GM19452 (cell line): ENCODE results near the gene TAF8.

Experiments used
- ATAC-seq: cut with Tn5 transposase; IDR thresholded peaks from one replicate; pipeline ENCODE4 v1.9.1; 2021; ENCODE audit not compliant: unreplicated experiment

TAF8 gene

GRCh38 chr6:42049948-42050296 lies 402 bp upstream of the TAF8 start:
- no peak for ATAC-seq

- no peak for ATAC-seq
Measured at GRCh38 chr6:42051268-42051653, 937 bp downstream of the TAF8 start.

- ATAC-seq, result no peak
Measured at GRCh38 chr6:42053601-42054000, 3.3 kb downstream of the TAF8 start.

GRCh38 chr6:42059743-42060142 lies 9.4 kb downstream of the TAF8 start:
- ATAC-seq, result no peak

GRCh38 chr6:42066156-42066675 lies 15.9 kb downstream of the TAF8 start:
- ATAC-seq, result no peak

- ATAC-seq, result no peak
Measured at GRCh38 chr6:42068173-42068572, 17.8 kb downstream of the TAF8 start.

- no peak for ATAC-seq
Measured at GRCh38 chr6:42068872-42069522, 18.7 kb downstream of the TAF8 start.

GRCh38 chr6:42071881-42072583 lies 21.7 kb downstream of the TAF8 start:
- ATAC-seq, result no peak

- no peak for ATAC-seq
Measured at GRCh38 chr6:42073287-42073686, 23.0 kb downstream of the TAF8 start.

- ATAC-seq, result no peak
Measured at GRCh38 chr6:42075159-42075838, 25.0 kb downstream of the TAF8 start.

GRCh38 chr6:42078386-42078785 lies 28.1 kb downstream of the TAF8 start:
- ATAC-seq, result no peak

- no peak for ATAC-seq
Measured at GRCh38 chr6:42079941-42080464, 29.7 kb downstream of the TAF8 start.

GRCh38 chr6:42083530-42083929 lies 33.2 kb downstream of the TAF8 start:
- no peak for ATAC-seq

GRCh38 chr6:42084889-42085288 lies 34.6 kb downstream of the TAF8 start:
- ATAC-seq, result no peak

- ATAC-seq, result no peak
Measured at GRCh38 chr6:42086046-42087035, 36.0 kb downstream of the TAF8 start.

GRCh38 chr6:42088101-42088591 lies 37.8 kb downstream of the TAF8 start:
- ATAC-seq, result no peak

- ATAC-seq, result no peak
Measured at GRCh38 chr6:42090819-42091717, 40.7 kb downstream of the TAF8 start.

- ATAC-seq, result no peak
Measured at GRCh38 chr6:42091718-42092023, 41.3 kb downstream of the TAF8 start.

- no peak for ATAC-seq
Measured at GRCh38 chr6:42093582-42094329, 43.4 kb downstream of the TAF8 start.
